T-helper 2 cell (primary cell): ENCODE results near the gene CCDC186.

Experiments used
- DNase-seq, 5 experiments: peaks; one replicate each; pipeline versions ENCODE4 v3.0.0 to v3.0.0-alpha.2; 2012 to 2022

Gene CCDC186

GRCh38 chr10:114103284-114103683 is 70.7 kb downstream of the CCDC186 start:
- peak in 1 of 5 experiments; percentile 40 for DNase-seq

GRCh38 chr10:114102256-114102655 is 71.7 kb downstream of the CCDC186 start:
- no peak for DNase-seq

- DNase-seq = no peak
Observed at GRCh38 chr10:114100848-114101741, 72.9 kb downstream of the CCDC186 start.

GRCh38 chr10:114096864-114097263 is 77.1 kb downstream of the CCDC186 start:
- DNase-seq = no peak

GRCh38 chr10:114095559-114096337 is 78.3 kb downstream of the CCDC186 start:
- DNase-seq = peak in 1 of 5 experiments; percentile 77

GRCh38 chr10:114094795-114095194 is 79.2 kb downstream of the CCDC186 start:
- no peak for DNase-seq

GRCh38 chr10:114087655-114088054 is 86.3 kb downstream of the CCDC186 start:
- DNase-seq = no peak

- no peak for DNase-seq
Observed at GRCh38 chr10:114087255-114087654, 86.7 kb downstream of the CCDC186 start.

- DNase-seq = peak in 1 of 5 experiments; percentile 43
Observed at GRCh38 chr10:114084215-114084614, 89.8 kb downstream of the CCDC186 start.

GRCh38 chr10:114083040-114083439 is 91.0 kb downstream of the CCDC186 start:
- peak in 1 of 5 experiments; percentile 30 for DNase-seq

- no peak for DNase-seq
Observed at GRCh38 chr10:114081911-114082583, 92.0 kb downstream of the CCDC186 start.

- DNase-seq = no peak
Observed at GRCh38 chr10:114079421-114079820, 94.6 kb downstream of the CCDC186 start.

- no peak for DNase-seq
Observed at GRCh38 chr10:114078346-114078745, 95.7 kb downstream of the CCDC186 start.

GRCh38 chr10:114077815-114078219 is 96.2 kb downstream of the CCDC186 start:
- no peak for DNase-seq

- DNase-seq = no peak
Observed at GRCh38 chr10:114077347-114077746, 96.7 kb downstream of the CCDC186 start.

GRCh38 chr10:114075093-114075492 is 98.9 kb downstream of the CCDC186 start:
- no peak for DNase-seq

- peak in 2 of 5 experiments; percentile 10 to 76 for DNase-seq
Observed at GRCh38 chr10:114073395-114074186, 100.4 kb downstream of the CCDC186 start.

- no peak for DNase-seq
Observed at GRCh38 chr10:114071178-114071577, 102.8 kb downstream of the CCDC186 start.
